SH-SY5Y (cell line): ENCODE results near the gene SFTPA1.

Source experiments
- GATA2 ChIP-seq: IDR thresholded peaks from 2 replicates; pipeline ENCODE4 v1.6.1; 2011; ENCODE audit warnings: mild to moderate bottlenecking, low read depth, low read length
- GATA3 ChIP-seq: IDR thresholded peaks from 2 replicates; pipeline ENCODE4 v1.6.1; 2011; ENCODE audit warnings: low read depth, mild to moderate bottlenecking, low read length, moderate library complexity

DNA sequence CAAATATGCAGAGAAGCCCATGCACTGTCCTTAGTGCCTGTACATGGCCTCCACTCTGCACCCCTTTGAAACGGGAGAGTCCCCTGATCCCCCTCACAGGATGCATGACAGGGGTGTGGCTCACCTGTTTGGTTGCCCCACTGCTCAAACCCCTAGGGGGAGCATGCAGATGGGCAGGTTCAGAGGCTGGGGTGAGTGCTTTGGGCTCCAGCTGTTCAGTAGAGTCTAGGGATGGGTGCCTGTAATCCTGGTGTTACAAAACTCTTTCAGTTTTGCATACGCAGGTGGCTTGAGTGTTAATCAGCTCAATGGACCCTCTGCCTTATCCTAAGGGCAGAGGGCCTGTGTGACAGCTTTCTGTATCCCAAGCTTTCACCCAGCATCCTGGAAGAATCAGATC lies 7.8 kb upstream of the SFTPA1 start:
- TF ChIP-seq GATA2 (no peak), GATA3 (no peak)
